ENCODE measurements around the gene NAALADL2. TPM values are rescaled to one million over a fixed set of nuclear protein-coding genes. Genes with fewer than 3 reads are reported as not detected.

Gene NAALADL2
- total and polyA plus RNA-seq, 2 donors (not counting 1 experiment from before 2014, with no cell fraction given) = not detected

DNA sequence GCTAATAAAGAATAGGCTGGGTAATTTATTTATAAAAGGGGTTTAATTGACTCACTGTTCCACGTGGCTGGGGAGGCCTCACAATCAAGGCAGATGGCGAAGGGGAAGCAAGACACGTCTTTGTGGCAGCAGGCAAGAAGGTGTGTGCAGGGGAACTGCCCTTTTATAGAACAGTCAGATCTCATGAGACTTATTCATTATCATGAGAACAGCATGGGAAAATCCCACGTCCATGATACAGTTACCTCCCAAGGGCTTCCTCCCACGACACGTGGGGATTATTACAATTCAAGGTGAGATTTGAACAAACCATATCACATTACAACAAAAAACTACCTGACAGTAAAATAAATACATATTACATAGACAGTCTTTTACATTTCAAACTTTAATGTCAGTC, 414.9 kb downstream of the NAALADL2 start:
- DNase-seq = peak; percentile 11
- no peaks in the 10 kb centered on the region for H3K27me3 ChIP-seq (replicated peaks in 1 of 4; ENCODE audit: control extremely low read depth in 1 of 4, control insufficient read depth in 3 of 4, insufficient read depth in 4 of 4, low read length in 3 of 4)
- peaks cover 0 to 1% (median 0%) of the 10 kb centered on the region in 3 donors for H3K9me3 ChIP-seq (ENCODE audit: control extremely low read depth in 1 of 3, control insufficient read depth in 2 of 3, insufficient read depth in 1 of 3, low read length in 2 of 3)
- TF ChIP-seq, protein P1, sequence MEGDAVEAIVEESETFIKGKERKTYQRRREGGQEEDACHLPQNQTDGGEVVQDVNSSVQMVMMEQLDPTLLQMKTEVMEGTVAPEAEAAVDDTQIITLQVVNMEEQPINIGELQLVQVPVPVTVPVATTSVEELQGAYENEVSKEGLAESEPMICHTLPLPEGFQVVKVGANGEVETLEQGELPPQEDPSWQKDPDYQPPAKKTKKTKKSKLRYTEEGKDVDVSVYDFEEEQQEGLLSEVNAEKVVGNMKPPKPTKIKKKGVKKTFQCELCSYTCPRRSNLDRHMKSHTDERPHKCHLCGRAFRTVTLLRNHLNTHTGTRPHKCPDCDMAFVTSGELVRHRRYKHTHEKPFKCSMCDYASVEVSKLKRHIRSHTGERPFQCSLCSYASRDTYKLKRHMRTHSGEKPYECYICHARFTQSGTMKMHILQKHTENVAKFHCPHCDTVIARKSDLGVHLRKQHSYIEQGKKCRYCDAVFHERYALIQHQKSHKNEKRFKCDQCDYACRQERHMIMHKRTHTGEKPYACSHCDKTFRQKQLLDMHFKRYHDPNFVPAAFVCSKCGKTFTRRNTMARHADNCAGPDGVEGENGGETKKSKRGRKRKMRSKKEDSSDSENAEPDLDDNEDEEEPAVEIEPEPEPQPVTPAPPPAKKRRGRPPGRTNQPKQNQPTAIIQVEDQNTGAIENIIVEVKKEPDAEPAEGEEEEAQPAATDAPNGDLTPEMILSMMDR (IDR thresholded peaks at IDR 0.05) = no peak
- TF ChIP-seq EZH2 (IDR thresholded peaks at IDR 0.05; ENCODE audit: borderline replicate concordance, insufficient read depth, low read depth, low read length, poor library complexity, severe bottlenecking) = no peak
- H3K27ac ChIP-seq (ENCODE audit: low read length in 2 of 2) = no peak overlapping the region
- H3K9ac ChIP-seq (ENCODE audit: low read length) = no peak overlapping the region
- no peaks in the 10 kb centered on the region for H3K27me3 Mint-ChIP-seq
- H3K79me2 ChIP-seq (ENCODE audit: control insufficient read depth, insufficient read depth, low read length) = no peaks in the 10 kb centered on the region
- H3K4me3 ChIP-seq (ENCODE audit: control extremely low read depth in 1 of 5, extremely low read depth in 1 of 5, insufficient read depth in 1 of 5, low read depth in 2 of 5, low read length in 4 of 5) = no peak overlapping the region
- H3K4me3 Mint-ChIP-seq = no peak overlapping the region
- H3K4me1 ChIP-seq (ENCODE audit: control insufficient read depth in 2 of 2, insufficient read depth in 2 of 2, low read length in 2 of 2) = no peaks in the 10 kb centered on the region
- no peaks in the 10 kb centered on the region for H3K36me3 ChIP-seq (replicated peaks in 1 of 2; ENCODE audit: control extremely low read depth in 1 of 2, control insufficient read depth in 1 of 2, extremely low read depth in 1 of 2, insufficient read depth in 2 of 2, low read length in 1 of 2)
- WGBS (ENCODE audit: insufficient coverage) = no CpG with 5 or more reads among the region's 6 CpGs
- H3K9me3 Mint-ChIP-seq (ENCODE audit: insufficient read depth) = no peaks in the 10 kb centered on the region
- POLR2A ChIA-PET = no interaction called here
- H2AFZ ChIP-seq (ENCODE audit: insufficient read depth, low read depth, low read length, poor library complexity, severe bottlenecking) = no peak overlapping the region
- H3K4me2 ChIP-seq (replicated peaks; ENCODE audit: low read depth, low read length, poor library complexity, severe bottlenecking) = no peak overlapping the region
- no peak for ATAC-seq (ENCODE audit: low read depth)
- H3K4me1 Mint-ChIP-seq = no peaks in the 10 kb centered on the region
- CTCF ChIA-PET = no interaction called here
- no peak overlapping the region for H3K27ac Mint-ChIP-seq
- intact Hi-C loops (cut with micrococcal nuclease) = no loop called here
- no peaks in the 10 kb centered on the region for H4K20me1 ChIP-seq (ENCODE audit: control insufficient read depth, insufficient read depth, low read length, poor library complexity, severe bottlenecking)

DNA sequence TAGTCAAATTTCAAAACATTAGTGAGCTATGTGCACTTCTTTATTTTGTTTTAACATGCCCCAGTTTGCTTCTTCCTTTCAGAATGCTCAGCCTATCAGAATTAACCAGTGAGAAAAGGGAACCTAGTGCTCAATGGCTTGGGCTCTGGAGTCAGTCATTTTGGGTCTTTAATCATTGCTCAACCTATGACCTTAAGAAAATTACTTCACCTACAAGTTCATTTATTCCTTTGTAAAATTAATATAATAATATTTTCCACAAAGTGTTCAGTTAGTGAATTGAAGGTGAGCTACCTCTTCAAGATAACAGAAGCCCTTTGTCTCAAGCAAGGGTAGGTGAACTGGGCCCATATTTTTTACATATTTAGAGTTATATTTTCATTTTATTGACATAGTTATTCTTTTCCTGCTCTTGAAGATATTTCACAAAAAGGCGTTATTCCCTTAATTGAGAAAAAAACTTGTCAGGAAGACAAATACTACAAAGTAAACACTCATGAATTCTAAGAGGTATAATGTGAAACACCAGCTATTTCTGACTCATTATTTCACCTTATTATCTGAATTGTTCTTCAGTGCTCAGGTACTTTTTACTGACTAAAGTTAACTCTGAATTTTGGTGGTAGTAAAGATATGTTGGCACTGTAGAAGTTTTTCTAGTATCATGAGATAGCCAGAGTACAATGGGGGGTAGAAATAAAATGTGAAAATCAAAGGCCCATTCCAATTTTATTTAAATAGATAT, 415.5 kb downstream of the NAALADL2 start:
- no peak overlapping the region for H3K4me3 Mint-ChIP-seq
- Histone ChIP-seq H3K27ac (ENCODE audit: low read length in 2 of 2) (no peak overlapping the region), H3K27me3 (replicated peaks in 1 of 4; ENCODE audit: control extremely low read depth in 1 of 4, control insufficient read depth in 3 of 4, insufficient read depth in 4 of 4, low read length in 3 of 4) (no peaks in the 10 kb centered on the region), H4K20me1 (ENCODE audit: control insufficient read depth, insufficient read depth, low read length, poor library complexity, severe bottlenecking) (no peaks in the 10 kb centered on the region), H3K9ac (ENCODE audit: low read length) (no peak overlapping the region), H3K4me2 (replicated peaks; ENCODE audit: low read depth, low read length, poor library complexity, severe bottlenecking) (no peak overlapping the region), H3K9me3 (ENCODE audit: control extremely low read depth in 1 of 3, control insufficient read depth in 2 of 3, insufficient read depth in 1 of 3, low read length in 2 of 3) (peaks cover 0 to 1% (median 0%) of the 10 kb centered on the region in 3 donors), H2AFZ (ENCODE audit: insufficient read depth, low read depth, low read length, poor library complexity, severe bottlenecking) (no peak overlapping the region), H3K36me3 (replicated peaks in 1 of 2; ENCODE audit: control extremely low read depth in 1 of 2, control insufficient read depth in 1 of 2, extremely low read depth in 1 of 2, insufficient read depth in 2 of 2, low read length in 1 of 2) (no peaks in the 10 kb centered on the region), H3K79me2 (ENCODE audit: control insufficient read depth, insufficient read depth, low read length) (no peaks in the 10 kb centered on the region), H3K4me3 (ENCODE audit: control extremely low read depth in 1 of 5, extremely low read depth in 1 of 5, insufficient read depth in 1 of 5, low read depth in 2 of 5, low read length in 4 of 5) (no peak overlapping the region), H3K4me1 (ENCODE audit: control insufficient read depth in 2 of 2, insufficient read depth in 2 of 2, low read length in 2 of 2) (no peaks in the 10 kb centered on the region)
- no peaks in the 10 kb centered on the region for H3K27me3 Mint-ChIP-seq
- ChIA-PET POLR2A (no interaction called here), CTCF (no interaction called here)
- DNase-seq (no peak), ATAC-seq (ENCODE audit: low read depth) (no peak)
- no peaks in the 10 kb centered on the region for H3K9me3 Mint-ChIP-seq (ENCODE audit: insufficient read depth)
- intact Hi-C loops (cut with micrococcal nuclease) = no loop called here
- WGBS (ENCODE audit: insufficient coverage) = no CpG with 5 or more reads among the region's 1 CpG
- no peak overlapping the region for H3K27ac Mint-ChIP-seq
- TF ChIP-seq, protein P1 (IDR thresholded peaks at IDR 0.05) = no peak
- TF ChIP-seq EZH2 (IDR thresholded peaks at IDR 0.05; ENCODE audit: borderline replicate concordance, insufficient read depth, low read depth, low read length, poor library complexity, severe bottlenecking) = no peak
- H3K4me1 Mint-ChIP-seq = no peaks in the 10 kb centered on the region

Measured in B cell (primary cell).